Pancreas (tissue), 10 donors: ENCODE measurements around the gene FSD1L. TPM values are rescaled to one million over a fixed set of nuclear protein-coding genes. Genes with fewer than 3 reads are reported as not detected.
A peak's percentile ranks its signal among the peaks of the same experiment; 100 is the strongest.

Experiments used
- ATAC-seq, 4 donors: fragments of 200-7000 bp; cut with Tn5 transposase; one replicate each; pipeline versions ENCODE4 v1.8.0 to v1.9.1; 2020; ENCODE audit warnings: mild to moderate bottlenecking in 4 of 4, moderate library complexity in 4 of 4
- DNase-seq, 6 donors: peaks; one replicate each; pipeline ENCODE4 v3.0.0-alpha.2; 2020
- FAIRE-seq: peaks from 2 replicates; lab custom pipeline; 2012; peaks lifted over from hg19 to GRCh38; lab: Jason Lieb, UNC
- H3K27ac ChIP-seq, 4 donors: fragments of 200-600 bp; sonication (generic); 1 replicate in 3 of 4; 2 replicates in 1 of 4; pipeline versions ENCODE4 v1.5.0 to v1.8.0; 2020
- H3K27me3 ChIP-seq, 4 donors: fragments of 200-600 bp; one replicate each; pipeline ENCODE4 v1.8.0; 2021
- H3K36me3 ChIP-seq, 3 donors: fragments of 200-600 bp; sonication (generic) in 1 of 3; one replicate each; pipeline versions ENCODE4 v1.5.0 to v1.8.0; 2020 to 2021
- H3K4me1 ChIP-seq, 3 donors: fragments of 200-600 bp; one replicate each; pipeline ENCODE4 v1.8.0; 2021
- H3K4me3 ChIP-seq, 4 donors: fragments of 200-600 bp; sonication (generic) in 2 of 4; one replicate each; pipeline versions ENCODE4 v1.5.0 to v1.8.0; 2020 to 2021
- H3K9me3 ChIP-seq, 4 donors: fragments of 200-600 bp; one replicate each; pipeline ENCODE4 v1.8.0; 2021
- CTCF ChIP-seq, 4 donors: fragments of 200-600 bp; sonication (generic) in 3 of 4; IDR thresholded peaks; one replicate each; pipeline versions ENCODE4 v1.5.0 to v1.8.0; 2021; ENCODE audit warnings: antibody characterized with exemption in 4 of 4
- WGBS, 2 donors: extraction: QIAGEN DNeasy Blood & Tissue Kit; methylation state at CpG; one replicate each; pipeline ENCODE4 v1.1.7; 2013; 5-methylcytosine and 5-hydroxymethylcytosine counted together
- intact Hi-C, 3 donors: fragments of 100-400 bp; cut with DNase I; formaldehyde crosslinking; loops; one replicate each; pipeline versions ENCODE4 v1.11.1 to v1.14.2; 2022
- polyA plus RNA-seq, 2 donors: library from polyadenylated mRNA; stranded (reverse); fragments of 200-250 nt; gene quantifications; one replicate each; pipeline ENCODE4 v1.2.3, GENCODE V29; 2013
- total RNA-seq, 6 donors: library from RNA; stranded (reverse); fragmentation: NEBNext Ultra II Directional in 4 of 6; extraction: Animal tissue kit (Norgen Biotek cat#: 25700) in 4 of 6; gene quantifications; one replicate each; pipeline versions ENCODE4 v1.2.1 to v1.2.4, GENCODE V29; 2021 to 2023
- donor health status: healthy with polysubstance abuse.
- donor health status: DM: no; HTN: no; CAD: no; lungs with moderate emphysema.
- donor health status: DM: no; HTN: no; CAD: no.
- donor health status: control.
- donor health status: control.
- donor health status: Bipolar disorder and iron deficiency.
- donor health status: DM: yes; HTN: yes; CAD: no.
- donor health status: DM: no; HTN: no; CAD: no.
- donor health status: DM: no; HTN: no; CAD: no.
- donor health status: DM: yes; HTN: yes; CAD: no.

Gene FSD1L
- total and polyA plus RNA-seq, 8 donors, result 1.4 to 8.2 (median 2.6) TPM

DNA sequence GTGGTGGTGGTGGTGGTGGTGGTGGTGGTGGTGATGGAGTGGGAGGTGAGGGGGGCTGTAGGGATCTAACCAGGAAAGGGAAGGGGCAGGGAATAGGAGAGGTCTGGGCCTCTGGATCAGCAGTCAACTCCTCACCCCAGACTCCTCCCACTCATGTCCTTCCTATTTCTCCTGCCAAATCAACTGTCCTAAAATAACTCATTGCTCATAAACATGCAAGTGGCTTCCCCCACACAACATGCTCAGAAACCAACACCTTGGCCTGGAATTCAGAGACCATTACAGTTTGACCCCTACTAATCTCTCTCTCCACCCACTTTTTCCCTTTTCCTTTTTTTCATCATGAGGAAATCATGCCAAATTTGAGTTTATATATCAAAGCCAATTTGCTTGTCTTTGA, 8.4 kb upstream of the FSD1L start:
- Histone ChIP-seq H3K36me3 (no peaks in the 10 kb centered on the region), H3K27me3 (no peaks in the 10 kb centered on the region), H3K27ac (no peak overlapping the region), H3K4me3 (no peak overlapping the region), H3K9me3 (no peaks in the 10 kb centered on the region), H3K4me1 (peaks cover 0 to 11% (median 7%) of the 10 kb centered on the region in 3 donors)
- ATAC-seq (peak in 1 of 4 donors; percentile 33), DNase-seq (no peak), FAIRE-seq (no peak)
- TF ChIP-seq CTCF (IDR thresholded peaks at IDR 0.05), result no peak
- intact Hi-C loops, result no loop called here

- no peak for FAIRE-seq
- no peak for DNase-seq
- TF ChIP-seq CTCF (IDR thresholded peaks at IDR 0.05), result no peak
- ATAC-seq, result no peak
- Histone ChIP-seq H3K4me1 (peaks cover 0 to 11% (median 7%) of the 10 kb centered on the region in 3 donors), H3K27me3 (no peaks in the 10 kb centered on the region), H3K27ac (no peak overlapping the region), H3K4me3 (no peak overlapping the region), H3K36me3 (no peaks in the 10 kb centered on the region), H3K9me3 (no peaks in the 10 kb centered on the region)
- intact Hi-C loops, result no loop called here
- 53 to 54% methylated on average over 2 of the region's 2 CpGs for WGBS, 2 donors
These were observed 6.1 kb upstream of the FSD1L start for GRCh38 chr9:105441616-105442160.

DNA sequence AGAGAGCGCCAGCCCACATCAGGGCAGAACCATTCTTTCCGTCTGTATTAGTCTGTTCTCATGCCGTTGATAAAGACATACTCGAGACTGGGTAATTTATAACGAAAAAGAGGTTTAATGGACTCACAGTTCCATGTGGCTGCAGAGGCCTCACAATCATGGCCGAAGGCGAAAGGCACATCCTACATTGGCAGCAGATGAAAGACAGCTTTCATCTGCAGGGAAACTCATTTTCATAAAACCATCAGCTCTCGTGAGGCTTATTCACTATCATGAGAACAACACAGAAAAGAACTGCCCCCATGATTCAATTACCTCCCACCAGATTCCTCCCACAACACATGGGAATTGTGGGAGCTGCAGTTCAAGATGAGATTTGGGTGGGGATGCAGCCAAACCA, 4.7 kb upstream of the FSD1L start:
- WGBS, 2 donors, result 84 to 87% methylated on average over 8 of the region's 8 CpGs

GRCh38 chr9:105444130-105444529, 3.7 kb upstream of the FSD1L start:
- H3K36me3 ChIP-seq, result no peaks in the 10 kb centered on the region
- no peak overlapping the region for H3K4me3 ChIP-seq
- intact Hi-C loops, result no loop called here
- H3K4me1 ChIP-seq, result peaks cover 0 to 2% (median 0%) of the 10 kb centered on the region in 3 donors
- no peaks in the 10 kb centered on the region for H3K9me3 ChIP-seq
- no peak overlapping the region for H3K27ac ChIP-seq
- H3K27me3 ChIP-seq, result no peaks in the 10 kb centered on the region
- no peak for TF ChIP-seq CTCF (IDR thresholded peaks at IDR 0.05)
- ATAC-seq, result no peak
- FAIRE-seq, result no peak
- WGBS, 2 donors, result 57 to 63% methylated on average over 4 of the region's 4 CpGs
- DNase-seq, result no peak

More for the DNA sequence above, 4.7 kb upstream of the FSD1L start:
- no peak for FAIRE-seq
- DNase-seq, result no peak
- H3K4me3 ChIP-seq, result no peak overlapping the region
- intact Hi-C loops, result no loop called here
- ATAC-seq, result no peak
- no peaks in the 10 kb centered on the region for H3K36me3 ChIP-seq
- H3K27me3 ChIP-seq, result no peaks in the 10 kb centered on the region
- H3K9me3 ChIP-seq, result no peaks in the 10 kb centered on the region
- peaks cover 0 to 5% (median 3%) of the 10 kb centered on the region in 3 donors for H3K4me1 ChIP-seq
- TF ChIP-seq CTCF (IDR thresholded peaks at IDR 0.05), result no peak
- no peak overlapping the region for H3K27ac ChIP-seq

DNA sequence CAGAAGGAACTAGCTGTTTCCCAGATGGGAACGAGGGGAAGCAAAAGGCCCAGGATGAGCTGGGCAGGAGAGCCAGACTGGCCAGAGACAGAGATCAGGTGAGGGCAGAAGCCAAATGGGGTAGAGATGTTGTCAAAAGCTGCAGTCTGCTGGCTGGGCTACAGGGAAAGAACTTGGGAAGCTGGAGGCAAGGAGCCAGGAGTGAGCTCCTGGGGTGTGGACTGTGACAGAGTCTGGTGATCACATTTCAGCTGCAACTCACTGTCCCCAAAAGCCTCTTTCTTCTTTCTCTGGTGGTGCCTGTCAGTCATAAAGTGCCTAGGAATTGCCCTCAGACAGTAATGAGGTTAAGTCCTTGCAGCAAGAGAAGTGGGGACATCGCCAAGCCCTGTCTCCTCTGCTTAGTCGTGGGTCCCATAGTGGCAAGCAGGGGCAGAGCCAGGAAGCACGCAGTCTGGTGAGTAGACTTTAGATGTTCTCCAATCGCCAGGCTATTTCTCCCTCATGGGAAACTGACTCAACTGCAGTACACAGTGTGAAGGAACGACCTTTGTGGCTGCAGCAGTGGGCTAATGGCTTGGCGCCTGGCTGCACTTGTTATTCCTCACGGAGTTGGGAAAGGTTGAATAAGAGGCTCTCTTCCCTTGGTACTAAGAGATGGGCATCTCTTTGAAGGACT, 2.5 kb upstream of the FSD1L start:
- no peak for TF ChIP-seq CTCF (IDR thresholded peaks at IDR 0.05)
- ATAC-seq (no peak), DNase-seq (no peak), FAIRE-seq (no peak)
- intact Hi-C loops, result no loop called here
- 75 to 86% methylated on average over 8 of the region's 8 CpGs for WGBS, 2 donors
- H3K27me3 ChIP-seq, result no peaks in the 10 kb centered on the region
- H3K9me3 ChIP-seq, result no peaks in the 10 kb centered on the region
- H3K4me3 ChIP-seq, result no peak overlapping the region
- peaks cover 0 to 10% (median 0%) of the 10 kb centered on the region in 3 donors for H3K4me1 ChIP-seq
- H3K36me3 ChIP-seq, result no peaks in the 10 kb centered on the region
- H3K27ac ChIP-seq, result no peak overlapping the region
